G401 (cell line): ENCODE data around the gene SSTR4. TPM values are rescaled to one million over a fixed set of nuclear protein-coding genes. Genes with fewer than 3 reads are reported as not detected.
"Not testable (repeated sequence)": the region's sequence is repeated elsewhere in the genome, so short reads cannot be mapped to it uniquely, and the experiment has no call there.

ENCODE experiments used
- DNase-seq: peaks from one replicate; pipeline ENCODE4 v3.0.0-alpha.2; 2015; ENCODE audit warnings: low spot score
- in situ Hi-C: cut with HindIII; loops from 2 replicates; pipeline ENCODE4 v1.10.0; 2016; ENCODE audit warnings: low sequenced_read_pairs, mixed read lengths
- total RNA-seq: library from RNA; depleted of rRNA; stranded (reverse); fragments of >200 nt; shearing (Covaris generic); gene quantifications from 2 replicates; pipeline ENCODE4 v1.2.3, GENCODE V29; 2014; rRNA removed

SSTR4 gene, protein sequence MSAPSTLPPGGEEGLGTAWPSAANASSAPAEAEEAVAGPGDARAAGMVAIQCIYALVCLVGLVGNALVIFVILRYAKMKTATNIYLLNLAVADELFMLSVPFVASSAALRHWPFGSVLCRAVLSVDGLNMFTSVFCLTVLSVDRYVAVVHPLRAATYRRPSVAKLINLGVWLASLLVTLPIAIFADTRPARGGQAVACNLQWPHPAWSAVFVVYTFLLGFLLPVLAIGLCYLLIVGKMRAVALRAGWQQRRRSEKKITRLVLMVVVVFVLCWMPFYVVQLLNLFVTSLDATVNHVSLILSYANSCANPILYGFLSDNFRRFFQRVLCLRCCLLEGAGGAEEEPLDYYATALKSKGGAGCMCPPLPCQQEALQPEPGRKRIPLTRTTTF
- not detected in 2 replicates for total RNA-seq

DNA sequence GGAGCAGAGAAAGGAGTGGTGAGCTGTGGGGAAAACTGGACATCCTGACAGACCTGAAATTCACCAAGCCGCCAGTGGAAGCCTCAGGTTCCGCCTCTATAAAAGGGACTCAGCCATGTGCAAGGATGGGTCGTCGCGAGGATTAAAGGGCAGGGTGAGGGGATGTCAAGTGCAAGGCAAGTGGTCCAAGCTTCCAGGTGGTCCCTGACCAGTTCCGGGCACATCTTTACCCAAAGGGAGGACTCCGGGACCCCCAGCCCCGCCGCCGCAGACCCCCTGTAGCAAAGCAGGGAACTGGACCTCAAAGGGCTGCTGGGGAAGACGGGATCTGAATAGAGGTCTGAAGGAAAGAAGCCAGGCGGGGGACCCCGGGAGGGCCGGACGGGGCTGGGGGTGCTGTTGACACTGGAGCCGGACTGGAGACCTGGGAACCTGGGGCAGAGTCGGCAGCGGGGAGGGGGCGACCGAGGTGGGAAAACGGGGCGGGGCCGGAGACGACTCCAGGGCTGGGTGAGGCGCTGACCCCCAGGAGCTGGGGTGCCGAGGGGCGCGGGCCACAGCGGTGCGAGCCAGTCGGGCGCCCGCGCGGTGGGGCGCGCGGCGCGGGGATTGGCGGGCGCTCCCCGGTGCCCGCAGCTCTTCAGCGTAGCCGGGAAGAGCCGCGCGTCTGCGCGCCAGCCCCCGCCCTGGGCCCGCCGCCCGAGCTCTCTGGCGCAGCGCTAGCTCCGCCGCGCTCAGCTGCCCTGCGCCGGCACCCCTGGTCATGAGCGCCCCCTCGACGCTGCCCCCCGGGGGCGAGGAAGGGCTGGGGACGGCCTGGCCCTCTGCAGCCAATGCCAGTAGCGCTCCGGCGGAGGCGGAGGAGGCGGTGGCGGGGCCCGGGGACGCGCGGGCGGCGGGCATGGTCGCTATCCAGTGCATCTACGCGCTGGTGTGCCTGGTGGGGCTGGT lies at the start of gene SSTR4:
Gene SSTR4, plus strand, starts transcription at position 592 of the 951 bp plus-strand sequence. Its CDS starts 172 bp downstream, at position 764.
- in situ Hi-C loops, result no loop called here
- DNase-seq, result peak; percentile 21

DNA sequence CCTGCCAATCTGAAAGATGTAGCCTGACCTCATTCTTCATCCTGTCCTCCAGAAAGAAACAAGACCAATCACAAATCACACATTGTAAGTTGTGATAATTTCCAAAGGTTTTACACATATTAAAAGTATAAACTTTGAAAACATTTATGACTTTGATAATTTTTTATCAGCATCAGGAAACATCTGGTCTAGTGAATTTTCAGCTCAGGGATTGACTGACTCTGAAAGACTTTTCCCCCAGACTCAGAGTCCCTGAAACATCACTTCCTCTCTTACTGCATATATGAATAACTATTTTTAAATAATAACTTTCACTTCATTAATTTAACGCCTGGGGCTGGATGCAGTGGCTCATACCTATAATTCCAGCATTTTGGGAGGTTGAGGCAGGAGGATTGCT lies 48.5 kb upstream of the SSTR4 start:
- in situ Hi-C loops, result no loop called here
- no peak for DNase-seq

DNA sequence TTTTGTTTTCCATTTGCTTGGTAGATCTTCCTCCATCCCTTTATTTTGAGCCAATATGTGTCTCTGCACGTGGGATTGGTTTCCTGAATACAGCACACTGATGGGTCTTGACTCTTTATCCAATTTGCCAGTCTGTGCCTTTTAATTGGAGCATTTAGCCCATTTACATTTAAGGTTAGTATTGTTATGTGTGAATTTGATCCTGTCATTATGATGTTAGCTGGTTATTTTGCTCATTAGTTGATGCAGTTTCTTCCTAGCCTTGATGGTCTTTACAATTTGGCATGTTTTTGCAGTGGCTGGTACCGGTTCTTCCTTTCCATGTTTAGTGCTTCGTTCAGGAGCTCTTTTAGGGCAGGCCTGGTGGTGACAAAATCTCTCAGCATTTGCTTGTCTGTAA lies 43.7 kb upstream of the SSTR4 start:
- in situ Hi-C loops, DNase-seq: not testable (repeated sequence)

DNA sequence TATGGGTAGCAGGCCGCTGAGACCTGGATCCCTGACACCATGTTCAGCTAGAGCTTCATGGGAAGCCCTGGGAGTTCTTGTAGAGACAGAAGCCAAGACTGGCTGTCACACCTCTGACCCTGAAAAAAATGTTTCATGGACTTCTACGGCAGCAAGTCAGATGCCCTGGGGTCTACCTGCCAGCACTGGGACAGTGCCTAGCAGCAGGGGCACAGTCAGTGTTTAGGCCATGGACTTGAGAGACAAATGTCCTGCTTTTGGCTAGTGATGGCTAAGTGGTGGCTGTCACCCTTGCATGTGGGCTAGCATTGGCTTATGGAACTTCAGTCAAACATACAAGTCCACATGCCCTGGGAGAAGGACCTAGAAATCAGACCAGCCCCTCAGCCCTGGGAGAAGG lies 41.3 kb upstream of the SSTR4 start:
- in situ Hi-C loops, result no loop called here
- DNase-seq, result no peak

DNA sequence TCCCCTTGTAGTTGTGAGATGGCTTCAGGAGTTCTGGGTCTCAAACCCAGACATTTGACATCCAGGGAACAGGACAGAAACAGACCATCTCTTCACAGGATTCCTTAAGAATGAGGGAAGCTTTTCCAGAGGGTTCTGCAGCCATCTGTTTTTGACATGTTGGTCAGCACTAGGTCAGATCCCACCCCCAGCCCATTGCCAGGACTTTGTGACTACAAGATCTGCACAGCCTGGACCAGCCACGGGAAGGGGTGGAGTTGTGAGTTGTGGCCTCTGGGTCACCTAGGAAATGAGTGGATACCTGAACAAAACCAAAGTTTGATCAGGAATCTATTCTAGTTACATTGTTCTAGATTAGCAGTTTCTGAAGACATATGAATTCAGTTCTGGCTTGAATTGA lies 39.2 kb upstream of the SSTR4 start:
- DNase-seq, result no peak
- in situ Hi-C loops, result no loop called here

DNA sequence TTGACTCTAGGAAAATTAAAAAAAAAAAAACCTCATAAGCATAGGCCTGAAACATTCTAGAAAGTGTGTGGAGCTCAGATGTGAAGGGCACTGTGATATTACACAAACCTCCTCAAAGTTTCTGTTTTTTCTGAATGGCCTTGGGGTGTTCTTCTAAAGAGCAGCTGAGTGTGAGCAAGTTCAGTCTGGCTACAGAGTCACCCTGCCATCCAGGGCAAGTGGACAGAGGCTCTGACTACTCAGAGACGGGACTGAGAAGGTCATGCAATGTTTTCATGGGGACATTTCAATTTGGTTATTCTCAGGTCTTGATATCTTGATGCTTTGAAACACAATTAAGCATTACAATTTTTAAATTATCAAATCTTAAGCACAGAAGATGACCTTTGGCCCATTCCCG lies 36.6 kb upstream of the SSTR4 start:
- in situ Hi-C loops, result no loop called here
- DNase-seq, result no peak

DNA sequence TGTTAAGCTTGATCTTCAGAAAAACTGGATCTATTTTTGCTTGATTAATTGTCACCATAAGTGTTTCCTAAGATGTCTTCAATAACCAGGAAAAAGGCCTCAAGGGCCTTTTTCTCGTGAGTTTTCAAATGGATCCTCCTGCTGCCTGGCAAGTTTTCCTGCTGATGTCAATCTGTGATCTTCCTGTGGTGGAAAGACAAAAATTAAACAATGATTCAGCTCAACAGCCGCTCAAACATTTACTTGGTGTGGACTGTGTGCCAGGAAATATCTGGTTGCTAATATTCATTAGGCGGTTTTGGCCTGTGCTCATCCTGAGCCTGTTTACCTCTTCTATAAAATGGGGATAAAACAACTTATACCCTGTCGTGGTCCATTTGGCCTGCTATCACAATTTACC lies 35.4 kb upstream of the SSTR4 start:
- no peak for DNase-seq
- in situ Hi-C loops, result no loop called here

DNA sequence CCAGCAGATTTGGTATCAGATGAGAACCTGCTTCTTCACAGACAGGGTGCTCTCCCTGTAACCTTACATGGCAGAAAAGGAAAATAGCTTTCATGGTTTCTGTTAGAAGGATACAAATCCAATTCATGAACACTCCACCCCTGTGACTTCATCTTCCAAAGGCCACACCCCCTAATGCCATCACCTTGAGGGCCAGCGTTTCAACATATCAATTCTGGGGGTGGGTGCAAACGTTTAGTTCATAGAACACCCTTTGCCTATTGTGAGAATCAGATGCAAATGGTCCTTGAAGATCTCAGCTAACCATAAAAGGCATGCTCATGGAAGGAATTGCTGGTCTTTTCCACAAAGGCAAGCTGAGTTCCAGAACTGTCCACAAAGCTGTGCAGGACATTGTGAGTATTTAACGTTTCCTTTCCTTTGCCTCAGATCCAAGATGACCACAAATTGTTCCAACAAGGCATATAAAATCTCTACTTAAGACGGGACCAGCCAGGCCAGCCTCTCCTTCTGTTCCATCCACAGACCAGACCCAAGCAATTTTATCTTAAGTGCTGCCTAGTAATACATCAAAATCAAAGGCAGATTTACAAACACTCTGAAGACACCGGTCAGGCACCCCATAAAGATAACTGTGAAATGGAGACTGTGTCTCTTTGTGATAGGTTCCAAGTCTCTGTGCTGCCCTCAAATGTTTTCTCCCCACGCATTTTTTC lies 34.7 kb upstream of the SSTR4 start:
- in situ Hi-C loops, result no loop called here

DNA sequence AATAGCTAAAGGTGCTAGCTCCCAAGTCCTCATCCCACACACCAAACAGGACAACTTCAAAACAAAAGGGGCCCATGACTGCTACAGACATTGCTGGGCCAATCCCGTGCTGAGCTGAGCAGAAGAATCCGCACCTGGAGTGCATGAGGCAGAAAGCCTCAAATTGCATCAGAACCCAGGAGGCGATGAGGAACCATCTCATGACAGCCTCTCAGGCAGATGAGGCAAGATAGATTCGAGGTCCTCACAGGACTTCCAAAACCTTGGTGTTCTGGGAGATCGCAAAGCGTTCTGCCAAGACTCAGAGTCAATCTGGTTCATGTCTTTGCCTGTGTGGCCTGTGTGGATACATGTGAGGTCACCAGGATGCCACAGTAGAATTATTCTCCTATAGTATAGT lies 32.8 kb upstream of the SSTR4 start:
- in situ Hi-C loops, result no loop called here
- no peak for DNase-seq

More for the DNA sequence above, 34.7 kb upstream of the SSTR4 start:
- no peak for DNase-seq

DNA sequence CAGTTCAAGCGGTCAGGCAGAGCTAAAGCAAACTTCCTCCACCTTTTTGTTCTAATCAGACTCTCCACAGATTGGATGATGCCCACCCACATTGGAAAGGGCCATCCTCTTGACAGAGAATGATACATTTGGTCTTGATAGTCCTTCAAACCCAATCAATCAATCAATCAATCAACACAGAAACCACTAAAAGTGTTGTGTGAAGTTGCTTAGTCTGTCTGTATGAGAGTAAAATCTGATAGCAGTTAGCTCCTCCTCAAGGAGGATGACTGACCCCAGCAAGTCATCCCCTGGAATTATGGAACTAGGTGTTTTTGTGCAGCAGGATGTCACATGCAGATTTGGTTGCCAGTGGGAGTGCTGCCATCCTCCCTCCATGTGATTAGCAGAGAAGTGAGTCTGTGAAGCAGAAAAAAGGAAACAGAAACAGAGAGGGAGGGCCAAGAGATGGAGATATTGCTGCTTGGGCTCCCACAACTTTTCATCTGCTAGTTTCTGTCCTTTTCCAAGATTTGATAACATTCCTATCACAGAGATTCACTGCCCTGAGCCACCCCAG lies 32.0 kb upstream of the SSTR4 start:
- in situ Hi-C loops, result no loop called here
- DNase-seq, result no peak

DNA sequence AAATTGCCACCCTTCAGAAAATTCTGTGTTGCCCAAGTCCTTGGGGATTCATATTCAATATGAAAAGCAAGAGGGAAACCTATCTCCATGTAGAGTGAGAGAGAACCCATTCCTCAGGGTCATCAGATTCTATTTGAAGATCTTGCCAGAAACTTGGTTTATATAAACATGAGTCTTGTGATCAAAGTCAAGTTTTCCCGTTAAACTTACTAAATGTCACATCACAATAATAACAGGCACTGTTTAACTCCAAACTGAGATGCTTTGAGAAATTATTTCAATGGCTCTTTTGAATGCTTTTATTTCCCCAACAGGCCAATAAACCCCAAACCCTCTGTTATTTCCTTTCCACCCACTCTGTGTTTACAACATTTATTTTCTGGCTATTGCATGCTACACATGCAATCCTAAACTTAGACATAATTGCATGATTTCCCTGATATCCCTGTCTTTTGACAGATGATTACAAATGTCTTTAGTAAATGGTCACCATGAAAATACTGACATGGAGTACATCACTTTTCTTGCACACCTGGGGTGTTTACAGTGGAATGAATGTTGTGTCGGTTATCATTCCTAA lies 31.1 kb upstream of the SSTR4 start:
- in situ Hi-C loops, result no loop called here
- DNase-seq, result no peak

DNA sequence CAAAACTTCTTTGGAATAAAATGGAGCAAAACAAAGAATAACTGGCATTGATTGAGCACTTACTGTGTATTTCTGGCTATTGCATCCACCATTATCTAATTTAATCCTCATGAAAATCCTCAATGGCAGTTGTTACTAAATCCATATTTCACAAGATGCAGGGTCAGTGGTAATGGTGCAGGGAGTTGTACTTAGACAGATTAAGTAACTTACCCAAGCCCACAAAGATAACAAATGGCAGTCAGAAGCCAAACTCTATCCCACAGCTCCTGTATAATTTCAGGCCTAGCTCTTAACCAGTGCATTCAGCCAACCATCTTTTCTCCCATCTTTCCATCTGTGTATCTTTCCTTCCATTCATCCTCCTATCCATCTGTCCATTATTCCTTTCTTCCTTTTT lies 29.3 kb upstream of the SSTR4 start:
- DNase-seq, result no peak
- in situ Hi-C loops, result no loop called here

DNA sequence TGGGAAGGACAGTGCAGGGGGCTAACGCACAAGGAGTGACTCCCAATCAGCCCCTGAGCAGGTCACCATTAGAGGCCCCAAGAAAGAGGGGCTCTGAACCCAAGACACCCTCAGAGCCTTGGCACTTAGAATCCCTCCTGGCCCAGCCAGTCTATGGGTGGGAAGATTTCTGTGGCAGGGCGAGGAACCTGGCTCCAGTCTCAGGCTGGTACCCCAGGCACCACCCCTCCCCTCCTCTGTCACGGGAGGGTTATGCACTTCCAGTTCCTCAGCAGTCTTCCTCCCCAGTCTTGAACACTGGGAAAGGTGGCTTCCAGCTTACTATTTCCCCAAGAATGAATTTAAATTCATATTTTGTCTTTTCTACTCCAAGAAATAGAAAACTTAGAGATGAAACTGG lies 27.6 kb upstream of the SSTR4 start:
- in situ Hi-C loops, result no loop called here
- DNase-seq, result no peak

DNA sequence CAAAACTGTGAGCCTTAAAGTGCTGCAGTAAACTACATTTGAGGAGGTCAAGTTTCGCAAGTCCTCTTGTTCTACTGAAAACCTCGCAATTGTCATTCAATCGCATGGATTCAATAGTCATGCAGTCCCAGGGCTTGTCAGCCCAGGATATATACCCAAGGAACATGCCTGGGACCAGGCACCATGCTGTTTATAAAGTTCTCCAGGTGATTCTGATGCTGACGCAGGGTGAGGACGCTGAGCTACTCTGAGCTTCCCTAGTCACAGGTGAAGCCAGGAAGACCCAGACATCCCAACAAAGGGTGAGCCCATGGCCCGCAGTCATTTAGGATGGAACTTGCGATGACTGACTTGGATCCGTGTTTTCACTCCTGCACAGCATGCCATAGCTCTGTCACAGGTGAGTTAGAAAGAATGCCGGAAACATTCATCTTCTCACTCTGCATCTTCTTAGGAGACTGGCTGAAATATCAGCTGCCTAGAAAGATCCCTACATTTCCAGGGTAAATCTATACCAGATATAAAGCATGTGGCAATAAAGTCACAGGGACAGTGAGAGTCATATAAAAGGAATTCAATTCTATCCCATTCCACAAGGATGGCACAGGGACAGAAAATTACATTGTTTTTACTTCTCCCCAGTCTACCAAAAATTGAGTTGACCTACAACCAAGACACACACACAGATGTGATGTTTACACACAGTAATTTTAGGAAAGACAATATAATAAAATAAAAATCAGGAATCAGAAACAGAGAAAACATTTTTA lies 27.0 kb upstream of the SSTR4 start:
- in situ Hi-C loops, result no loop called here

DNA sequence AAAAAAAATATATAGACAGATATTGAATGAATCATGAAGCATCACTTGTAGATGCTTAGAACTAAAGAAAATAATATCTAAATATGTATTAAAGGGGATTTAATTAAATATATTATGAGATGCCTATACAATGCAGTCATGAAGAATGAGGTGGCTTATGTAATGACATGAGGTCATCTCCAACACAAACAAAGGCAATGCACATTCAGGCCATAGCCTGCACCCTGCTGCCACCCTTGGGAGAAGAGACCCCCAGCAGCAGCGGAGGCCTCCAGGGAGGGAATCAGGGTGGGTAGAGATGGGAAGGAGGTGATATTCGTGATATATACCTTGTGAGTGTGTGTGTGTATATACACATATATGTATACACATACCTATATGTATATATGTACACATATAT lies 26.4 kb upstream of the SSTR4 start:
- in situ Hi-C loops, result no loop called here
- DNase-seq, result no peak

More for the DNA sequence above, 27.0 kb upstream of the SSTR4 start:
- DNase-seq, result no peak

DNA sequence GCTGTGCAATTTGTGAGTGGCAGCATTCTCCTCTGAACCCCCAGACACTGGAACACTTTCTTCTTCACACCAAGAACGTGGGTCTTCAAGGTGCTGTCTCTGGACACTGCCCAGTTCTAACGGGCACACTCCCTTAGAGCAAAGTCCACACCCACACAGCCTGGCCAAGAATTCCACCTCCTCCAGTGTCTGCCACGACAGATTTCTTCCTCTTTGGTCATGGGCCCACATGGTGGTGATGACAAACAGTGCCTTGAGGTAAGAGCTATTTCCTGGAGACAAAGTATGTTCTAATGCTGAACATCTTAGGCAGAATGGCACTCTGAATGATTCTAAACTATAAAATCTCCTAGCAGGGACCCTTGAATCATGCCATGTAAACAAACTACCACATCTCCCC lies 25.5 kb upstream of the SSTR4 start:
- in situ Hi-C loops, result no loop called here

DNA sequence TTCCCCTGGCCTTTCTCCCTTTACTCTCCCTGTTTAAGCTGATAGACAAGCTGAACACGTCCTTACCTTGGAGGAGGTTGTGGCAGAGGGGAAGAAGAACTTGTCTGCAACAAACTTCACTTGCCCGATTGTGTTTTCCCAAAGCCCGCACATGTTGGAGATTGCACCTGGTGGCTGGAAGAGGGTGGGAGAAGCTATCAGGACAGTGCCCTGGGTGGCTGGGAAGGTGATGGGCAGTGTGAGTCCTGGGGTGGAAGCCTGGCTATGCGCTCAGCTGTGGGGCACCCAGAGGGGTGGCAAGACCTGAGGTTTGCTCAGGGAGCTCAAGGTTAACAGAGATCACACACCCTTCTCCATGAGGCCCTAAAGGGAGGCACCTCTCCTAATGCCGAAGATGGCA lies 25.0 kb upstream of the SSTR4 start:
- in situ Hi-C loops, result no loop called here
- DNase-seq, result no peak

More for the DNA sequence above, 25.5 kb upstream of the SSTR4 start:
- DNase-seq, result no peak

DNA sequence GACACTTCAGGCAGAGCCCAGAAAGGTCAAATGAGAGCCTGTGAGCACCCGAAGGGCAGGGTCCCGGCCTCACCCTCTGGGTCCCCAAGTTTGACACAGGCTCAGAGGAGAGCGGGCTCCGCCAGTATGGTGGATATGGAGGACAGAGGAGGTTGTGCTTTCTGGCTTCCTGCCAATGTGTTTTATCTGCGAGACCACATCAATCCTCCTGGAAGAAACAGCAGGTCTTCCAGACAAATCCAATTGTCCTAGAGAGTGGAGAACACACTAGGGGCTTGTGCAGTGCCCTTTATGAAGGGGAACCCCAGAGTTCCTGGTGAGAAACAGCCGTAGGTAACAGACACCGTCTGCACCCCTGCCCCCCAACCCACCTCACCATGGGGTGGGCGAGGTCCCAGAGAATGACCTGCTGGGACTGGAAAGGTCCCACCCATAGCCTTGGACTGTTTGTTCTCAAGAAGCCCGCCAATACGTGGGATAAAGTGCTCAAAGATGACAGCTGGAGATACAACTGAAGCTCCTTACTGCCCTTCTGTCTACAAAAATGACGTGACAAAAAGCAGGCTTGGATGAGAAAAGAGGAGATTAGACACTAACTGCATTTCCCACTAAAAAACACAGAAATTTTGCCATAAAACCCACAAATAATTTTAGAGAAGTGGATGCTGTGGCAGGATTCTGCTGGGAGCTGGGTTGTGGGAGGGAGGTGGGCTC lies 23.9 kb upstream of the SSTR4 start:
- in situ Hi-C loops, result no loop called here
- no peak for DNase-seq
